ENCODE measurements around the gene FCHSD2. TPM values are rescaled to one million over a fixed set of nuclear protein-coding genes. Genes with fewer than 3 reads are reported as not detected.

Gene FCHSD2
- total RNA-seq, 2 donors from 2014 or later = 36.0 to 48.0 TPM

DNA sequence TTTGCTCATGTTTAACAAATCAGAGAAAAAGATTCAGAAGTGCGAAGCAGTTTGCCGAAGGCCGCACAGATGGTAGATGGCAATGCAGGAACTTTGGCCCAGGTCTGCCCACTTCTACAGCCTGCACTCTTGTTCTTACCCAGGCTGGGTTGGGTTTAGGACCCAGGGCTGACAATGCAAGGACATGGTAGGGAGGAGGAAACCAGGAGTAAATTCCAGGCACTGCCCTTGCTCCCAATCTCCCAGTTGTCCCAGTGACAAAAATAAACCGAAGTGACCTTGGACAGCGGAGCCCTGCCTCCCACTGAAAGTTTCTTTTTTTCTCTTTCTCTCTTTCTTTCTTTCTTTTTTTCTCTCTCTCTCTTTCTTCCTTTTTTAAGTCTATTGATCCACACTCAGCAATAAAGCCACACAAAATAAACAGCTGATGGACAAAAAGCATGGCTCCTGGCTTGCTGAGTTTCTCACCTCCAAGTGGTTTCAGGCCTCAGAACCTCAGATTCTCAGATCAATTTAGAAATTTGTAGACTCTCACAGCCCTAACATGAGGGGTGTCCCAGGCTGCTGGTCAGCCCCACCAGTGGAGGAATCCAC lies 33.5 kb upstream of the FCHSD2 start:
- intact Hi-C loops (cut with DNase I) = loop anchor here (2.0 to 10.0 kb wide), 4 partner anchors 33 to 451 kb away; partner anchors contain the start of gene FCHSD2 (in 1 of the 2)
- ATAC-seq (peak in 1 of 2 donors; percentile 6), DNase-seq (no peak)

DNA sequence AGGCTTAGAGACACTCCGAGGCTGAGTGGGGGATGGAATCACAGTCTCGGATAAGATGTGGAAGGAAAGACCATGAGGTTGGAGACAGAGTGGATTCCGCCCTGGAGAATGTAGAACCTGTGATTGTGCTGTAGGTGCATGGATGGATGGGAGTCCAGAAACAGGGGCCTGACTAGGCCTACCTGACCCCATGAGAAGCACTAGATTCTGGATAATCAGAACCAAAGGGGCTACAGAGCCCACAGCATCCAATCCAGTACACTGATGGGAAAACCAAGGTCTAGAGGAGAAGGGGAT lies 32.3 kb upstream of the FCHSD2 start:
- no peak for ATAC-seq
- DNase-seq = no peak
- intact Hi-C loops (cut with DNase I) = loop anchor here (2.0 to 10.0 kb wide), 2 partner anchors 32 to 450 kb away; partner anchors contain the start of gene FCHSD2 (in 1 of the 2)

DNA sequence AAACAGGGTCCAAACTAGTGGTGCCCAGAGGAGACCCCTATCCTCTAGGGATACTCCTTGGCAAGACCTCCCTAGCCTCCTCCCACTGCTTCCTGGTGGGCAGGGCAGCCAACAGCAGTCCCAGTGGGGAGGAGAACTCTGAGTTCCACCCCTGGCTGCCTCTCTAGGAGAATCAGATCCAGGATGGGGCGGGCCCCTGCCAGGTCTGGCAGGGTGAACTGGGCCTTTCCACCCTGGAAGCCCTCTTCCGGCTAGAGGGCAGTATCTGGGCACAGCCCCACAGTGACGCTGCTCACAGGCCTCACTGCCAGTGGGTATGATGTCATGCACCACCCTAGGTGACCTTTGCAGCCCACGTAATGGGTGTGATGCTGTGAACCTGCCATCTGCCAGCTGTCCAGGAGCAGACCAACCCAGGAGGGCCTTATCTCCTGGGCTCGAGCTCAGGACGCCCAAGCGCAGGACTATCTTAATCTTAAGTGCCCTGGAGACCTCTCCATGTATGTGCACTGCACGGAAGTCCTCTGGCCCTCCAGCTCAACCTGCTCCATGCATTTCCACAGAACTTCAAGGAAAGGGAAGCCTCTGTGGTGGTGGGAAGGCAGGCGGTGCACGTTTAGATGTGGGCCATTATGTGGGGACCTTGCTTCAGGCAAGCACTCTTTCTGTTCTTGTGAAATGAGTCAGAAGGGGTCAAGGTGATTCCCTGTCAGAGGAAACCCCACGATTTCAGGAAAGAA lies 31.8 kb upstream of the FCHSD2 start:
- intact Hi-C loops (cut with DNase I) = loop anchor here (2.0 to 10.0 kb wide), 2 partner anchors 31 to 449 kb away; partner anchors contain the start of gene FCHSD2 (in 1 of the 2)
- ATAC-seq (peak; percentile 56 to 77), DNase-seq (peak; percentile 85)

DNA sequence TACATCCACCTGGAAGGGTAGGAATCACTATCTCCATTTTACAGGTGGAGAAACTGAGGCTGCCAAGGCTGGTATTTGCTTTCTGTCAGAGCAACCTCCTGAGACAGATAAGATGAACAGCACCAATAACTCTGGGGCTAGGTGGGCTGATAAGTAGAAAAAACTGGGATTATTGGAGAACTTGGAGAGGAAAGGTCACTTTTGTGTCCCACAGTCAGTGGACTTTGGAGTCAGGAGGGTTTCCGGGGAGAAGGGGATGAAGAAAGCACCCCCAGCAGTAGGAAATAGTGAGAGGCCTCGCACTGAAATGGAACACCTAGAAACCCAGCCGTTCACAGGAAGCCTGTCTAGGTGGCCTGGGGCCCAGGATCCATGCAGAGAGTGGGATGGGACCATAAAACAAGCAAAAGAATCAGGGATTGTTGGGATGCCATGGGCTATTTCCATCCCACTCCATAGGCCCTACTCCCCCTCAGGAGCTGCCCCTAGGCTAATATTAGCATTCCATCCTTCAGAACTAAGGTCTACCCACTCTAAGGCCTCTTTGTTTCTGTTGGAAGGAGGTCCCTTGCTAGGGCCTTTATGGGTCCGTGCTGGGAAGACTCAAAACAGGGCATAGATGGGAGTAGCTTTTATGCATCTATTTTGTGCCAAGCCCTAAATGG lies 31.0 kb upstream of the FCHSD2 start:
- intact Hi-C loops (cut with DNase I) = loop anchor here (10.0 kb wide), 1 partner anchor 448 kb away; no protein-coding TSS in a partner anchor
- DNase-seq = no peak
- ATAC-seq = no peak

DNA sequence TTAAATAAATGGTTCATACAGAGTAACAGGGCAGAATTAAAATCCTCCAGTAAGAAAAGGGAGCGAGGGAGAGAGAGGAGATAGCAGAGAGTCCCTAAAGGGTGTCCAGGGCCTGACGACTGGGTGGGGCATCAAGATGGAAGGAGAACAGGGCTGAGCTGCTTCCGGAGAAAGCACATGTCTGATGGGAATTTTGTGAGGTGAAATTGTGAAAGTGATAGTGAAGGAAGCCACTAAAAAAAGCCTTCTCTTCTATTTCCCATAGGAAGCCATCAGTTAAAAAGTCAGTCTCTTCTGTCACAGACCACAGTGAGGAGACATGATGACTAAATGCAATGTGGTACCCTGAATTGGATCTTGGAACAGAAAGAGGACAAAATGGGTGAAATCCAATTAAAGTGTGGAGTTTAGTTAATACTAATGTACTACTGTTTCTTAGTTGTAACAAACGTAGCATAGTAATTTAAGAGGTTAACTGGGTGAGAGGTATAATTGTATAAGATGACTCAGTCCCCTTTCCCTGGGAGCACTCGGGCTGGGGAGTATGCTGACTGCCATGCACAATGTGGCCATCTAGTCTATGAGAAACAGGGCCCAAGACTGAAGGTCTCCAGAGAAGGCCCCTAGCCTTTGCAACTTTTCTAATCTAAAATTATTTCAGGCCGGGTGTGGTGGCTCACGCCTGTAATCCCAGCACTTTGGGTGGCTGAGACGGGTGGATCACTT lies 29.5 kb upstream of the FCHSD2 start:
- no peak for ATAC-seq
- DNase-seq = no peak
- intact Hi-C loops (cut with DNase I) = loop anchor here (10.0 kb wide), 1 partner anchor 447 kb away; no protein-coding TSS in a partner anchor

DNA sequence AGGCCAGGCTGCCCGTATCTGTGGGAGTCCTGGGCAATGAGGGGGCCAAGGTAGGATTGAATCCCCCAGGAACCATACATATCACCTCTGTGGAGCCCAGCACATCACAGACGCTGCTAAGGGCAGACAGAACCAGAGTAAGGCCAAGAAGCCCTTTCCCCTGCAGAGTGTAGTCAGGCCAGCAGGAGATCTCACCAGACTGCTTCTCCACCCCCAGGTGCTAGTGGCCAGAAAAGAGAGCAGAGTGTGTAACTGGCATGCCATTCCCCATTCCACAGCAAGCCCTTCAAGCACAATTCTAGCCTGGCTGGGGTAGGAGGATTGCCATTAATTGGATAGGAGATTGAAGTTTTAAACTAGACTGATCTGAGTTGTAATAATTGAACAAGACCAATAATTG lies 28.0 kb upstream of the FCHSD2 start:
- no peak for DNase-seq
- intact Hi-C loops (cut with DNase I) = loop anchor here (10.0 kb wide), 1 partner anchor 445 kb away; no protein-coding TSS in a partner anchor

GRCh38 chr11:73168925-73169579 lies 26.9 kb upstream of the FCHSD2 start:
- intact Hi-C loops (cut with DNase I) = no loop called here
- peak; percentile 17 to 21 for ATAC-seq
- DNase-seq = no peak

More for the DNA sequence above, 28.0 kb upstream of the FCHSD2 start:
- no peak for ATAC-seq

GRCh38 chr11:73167363-73167954 lies 25.3 kb upstream of the FCHSD2 start:
- intact Hi-C loops (cut with DNase I) = no loop called here
- ATAC-seq = peak in 1 of 2 donors; percentile 54
- DNase-seq = no peak

GRCh38 chr11:73164803-73165540 lies 22.9 kb upstream of the FCHSD2 start:
- DNase-seq (no peak), ATAC-seq (no peak)
- intact Hi-C loops (cut with DNase I) = no loop called here

DNA sequence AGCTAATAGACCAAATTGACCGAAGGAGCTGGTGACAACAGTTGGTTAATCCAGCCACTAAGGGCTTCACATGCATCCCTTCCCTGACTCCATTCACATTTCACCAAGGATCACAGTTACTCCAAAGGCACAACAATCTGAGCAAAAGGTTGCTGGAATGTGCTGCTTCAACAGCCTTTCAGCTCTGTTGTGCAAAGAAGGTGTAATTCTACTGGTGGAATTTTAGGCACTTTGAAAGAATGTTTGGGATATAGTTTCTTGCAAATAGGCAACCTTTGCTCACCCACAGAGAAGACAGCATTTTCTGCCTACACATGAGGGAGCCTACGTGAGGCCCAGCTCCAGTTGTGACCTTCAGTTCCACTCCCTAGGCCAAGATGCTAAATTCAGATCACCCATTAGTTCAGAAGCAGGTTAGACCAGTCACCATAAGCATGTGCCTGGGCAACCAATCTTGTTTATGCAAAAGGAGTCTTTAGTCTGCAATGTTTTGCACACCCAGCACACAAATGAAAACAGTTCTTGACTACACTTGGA lies 21.6 kb upstream of the FCHSD2 start:
- intact Hi-C loops (cut with DNase I) = no loop called here
- DNase-seq (no peak), ATAC-seq (no peak)

GRCh38 chr11:73162196-73162740 lies 20.1 kb upstream of the FCHSD2 start:
- intact Hi-C loops (cut with DNase I) = no loop called here
- DNase-seq (no peak), ATAC-seq (no peak)

DNA sequence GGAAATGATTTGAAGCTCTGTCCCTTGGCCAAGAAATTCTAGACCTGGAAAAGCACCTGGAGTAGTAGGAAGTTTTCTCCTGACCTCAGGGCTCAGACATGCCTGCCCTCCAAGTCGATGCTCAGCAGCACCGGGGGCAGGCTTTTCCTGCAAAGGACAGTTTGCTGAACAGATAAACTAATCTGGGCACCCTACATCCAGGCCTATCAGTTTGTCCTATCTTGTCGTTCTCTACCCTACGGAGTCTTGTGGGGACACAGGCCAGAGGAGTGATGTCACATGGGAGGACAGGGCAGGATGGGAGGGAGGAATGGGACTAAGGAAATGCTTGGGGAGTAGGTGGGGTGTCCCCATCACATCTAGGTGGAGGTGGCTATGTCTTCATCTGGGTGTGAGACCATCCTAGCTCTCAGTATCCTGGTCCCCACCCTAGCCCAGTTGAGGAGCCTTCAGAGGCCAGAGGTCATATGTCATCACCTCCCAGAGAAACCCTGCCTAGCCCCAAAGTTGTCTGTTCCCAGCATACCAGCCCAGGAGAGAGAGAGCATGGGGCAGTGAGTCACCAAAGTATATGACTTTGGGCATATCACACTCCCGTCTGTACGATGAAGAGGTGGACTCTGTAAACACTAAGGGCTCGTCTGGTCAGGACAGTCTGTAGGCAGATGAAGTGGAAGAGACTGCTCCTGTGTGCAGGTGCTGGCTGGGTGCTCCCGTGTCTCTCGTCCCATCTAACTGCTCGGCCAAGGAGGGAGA lies 18.1 kb upstream of the FCHSD2 start:
- ATAC-seq (no peak), DNase-seq (no peak)
- intact Hi-C loops (cut with DNase I) = no loop called here

DNA sequence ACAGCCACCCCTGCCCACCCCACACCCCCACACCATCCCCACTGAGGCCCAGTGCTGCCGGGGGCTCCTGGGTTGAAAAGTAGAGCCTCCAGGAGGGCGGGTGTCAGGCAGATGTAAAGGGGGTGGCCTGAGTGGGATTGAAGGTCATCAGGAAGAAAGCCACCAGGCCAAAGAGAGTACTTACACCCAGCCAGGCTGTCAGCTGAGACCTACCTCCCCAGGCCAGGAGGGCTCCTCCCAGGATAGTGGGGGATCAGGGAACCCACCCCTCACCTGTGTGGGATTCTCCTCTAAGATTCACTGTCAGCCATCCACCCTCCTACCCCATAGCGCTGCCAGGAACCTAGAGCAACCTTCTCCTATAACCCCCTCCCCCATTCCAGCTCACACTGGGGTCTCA lies 17.2 kb upstream of the FCHSD2 start:
- ATAC-seq (no peak), DNase-seq (no peak)
- intact Hi-C loops (cut with DNase I) = no loop called here

DNA sequence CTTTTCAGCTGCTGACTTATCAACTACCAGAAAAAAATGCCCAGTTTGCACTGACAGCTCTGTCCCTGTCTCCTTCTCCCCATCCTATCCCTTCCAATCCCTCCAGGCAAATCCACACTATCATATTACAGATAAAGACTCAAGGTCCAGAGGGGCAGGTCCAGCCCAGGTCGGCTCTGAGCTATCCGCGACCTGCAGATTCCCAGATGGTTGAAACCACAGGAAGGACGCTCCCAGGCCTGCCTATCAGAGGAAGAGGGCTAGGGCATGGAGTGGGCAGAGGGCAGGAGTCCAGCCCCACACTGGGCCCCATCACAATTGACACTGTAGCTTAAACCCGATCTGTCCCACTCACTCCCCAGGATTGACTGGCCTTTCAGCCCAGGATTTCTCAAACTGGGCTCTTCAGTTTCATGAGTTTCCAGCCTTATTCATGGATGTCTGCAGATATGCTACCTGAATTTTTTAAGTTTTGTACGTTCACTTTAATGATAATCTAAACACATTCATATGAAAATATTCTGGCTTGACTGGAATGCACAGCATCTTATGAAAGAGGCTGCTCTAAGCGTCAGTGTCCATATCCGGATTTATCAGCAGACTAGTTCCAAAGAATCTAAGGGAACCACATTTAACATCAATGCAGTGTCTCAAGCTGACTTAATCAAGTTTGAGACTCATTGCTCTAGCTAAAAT lies 16.4 kb upstream of the FCHSD2 start:
- ATAC-seq (peak; percentile 25 to 28), DNase-seq (no peak)
- intact Hi-C loops (cut with DNase I) = no loop called here

GRCh38 chr11:73157101-73158010 lies 15.2 kb upstream of the FCHSD2 start:
- intact Hi-C loops (cut with DNase I) = no loop called here
- peak; percentile 82 to 87 for ATAC-seq
- DNase-seq = peak; percentile 64
